Mesodermal cell (in vitro differentiated cells): ENCODE measurements around the gene HSPB6.

Source experiments
- H3K27ac ChIP-seq: 2 replicates; pipeline ENCODE4 v1.7.0; 2013; ENCODE audit warnings: mild to moderate bottlenecking, low read depth, low read length, moderate library complexity; ENCODE audit not compliant: severe bottlenecking
- H3K36me3 ChIP-seq: 2 replicates; pipeline ENCODE4 v1.7.1; 2013; ENCODE audit warnings: mild to moderate bottlenecking, low read length, moderate library complexity; ENCODE audit not compliant: control insufficient read depth, insufficient read depth
- H3K4me1 ChIP-seq: one replicate; pipeline ENCODE4 v1.7.1; 2013; ENCODE audit warnings: mild to moderate bottlenecking, low read length; ENCODE audit not compliant: insufficient read depth, control insufficient read depth, poor library complexity, severe bottlenecking
- H3K4me3 ChIP-seq: 2 replicates; pipeline ENCODE4 v1.7.0; 2013; ENCODE audit warnings: low read length, control low read depth, mild to moderate bottlenecking; ENCODE audit not compliant: insufficient read depth, poor library complexity, severe bottlenecking; ENCODE audit errors: extremely low read depth
- H3K9me3 ChIP-seq: 2 replicates; pipeline ENCODE4 v1.7.1; 2013; ENCODE audit warnings: mild to moderate bottlenecking, low read length, moderate library complexity; ENCODE audit not compliant: control insufficient read depth
- WGBS, 2 experiments: methylation state at CpG; one replicate each; pipeline ENCODE4 v1.1.5; 2013; ENCODE audit warnings: missing lambda C conversion rate in 2 of 2; ENCODE audit not compliant: insufficient coverage in 2 of 2; 5-methylcytosine and 5-hydroxymethylcytosine counted together

Gene HSPB6

GRCh38 chr19:35742121-35742724, 14.6 kb downstream of the HSPB6 start, which contains the start of gene IGFLR1:
TSS of gene IGFLR1 (minus strand) at chr19:35742452. CDS start at chr19:35741180, 1,272 bp downstream.
- Histone ChIP-seq H3K36me3 (peaks cover 34% of the 10 kb centered on the region), H3K9me3 (no peaks in the 10 kb centered on the region), H3K4me3 (peak within 1 kb of the TSS; percentile 56), H3K4me1 (peaks cover 19% of the 10 kb centered on the region), H3K27ac (peak within 1 kb of the TSS; percentile 10)
- WGBS, 2 experiments, result 93 to 96% methylated on average over 7 to 9 of the region's 9 CpGs

DNA sequence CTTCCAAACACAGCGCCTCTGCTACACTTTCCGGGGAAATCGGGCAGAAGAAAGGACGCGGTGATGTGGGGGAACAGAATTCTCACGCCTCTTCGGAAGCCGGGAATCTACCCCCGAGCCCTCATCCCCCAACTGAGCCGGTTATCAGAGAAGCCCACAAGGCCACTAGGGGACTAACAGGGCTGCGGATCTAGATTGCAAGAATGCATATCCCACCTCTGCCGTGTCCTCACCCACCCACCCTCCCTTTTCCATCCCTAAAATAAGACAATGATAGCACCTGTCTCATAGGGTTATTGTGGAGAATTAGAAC, 15.7 kb downstream of the HSPB6 start:
- 0 to 4% methylated on average over 4 to 5 of the region's 12 CpGs for WGBS, 2 experiments
- Histone ChIP-seq H3K4me3 (peak overlapping the region; percentile 56), H3K27ac (peak overlapping the region; percentile 89), H3K9me3 (no peaks in the 10 kb centered on the region), H3K4me1 (peaks cover 13% of the 10 kb centered on the region), H3K36me3 (peaks cover 42% of the 10 kb centered on the region)

GRCh38 chr19:35740423-35741202, 16.2 kb downstream of the HSPB6 start:
- H3K4me3 ChIP-seq, result peak overlapping the region; percentile 56
- 0% methylated on average over 54 to 62 of the region's 63 CpGs for WGBS, 2 experiments
- peaks cover 12% of the 10 kb centered on the region for H3K4me1 ChIP-seq
- H3K27ac ChIP-seq, result peak overlapping the region; percentile 89
- H3K36me3 ChIP-seq, result peaks cover 46% of the 10 kb centered on the region
- no peaks in the 10 kb centered on the region for H3K9me3 ChIP-seq

DNA sequence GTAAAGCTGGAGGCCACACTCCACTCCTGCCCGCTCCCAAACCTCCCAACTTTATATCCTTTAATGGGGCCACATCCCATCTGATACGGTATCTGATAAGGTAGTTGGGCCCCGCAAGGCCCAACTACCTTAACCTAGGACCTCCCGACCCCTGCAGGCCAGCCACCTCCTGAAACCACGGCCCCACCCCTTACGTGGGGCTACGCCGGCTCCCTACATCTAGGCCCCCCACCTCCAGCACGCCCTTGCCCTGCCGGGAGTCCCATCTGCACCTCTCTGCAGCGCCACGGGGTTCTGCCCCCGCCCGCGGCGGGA, 16.8 kb downstream of the HSPB6 start:
- H3K4me1 ChIP-seq, result peaks cover 12% of the 10 kb centered on the region
- peaks cover 52% of the 10 kb centered on the region for H3K36me3 ChIP-seq
- 5 to 13% methylated on average over 11 to 14 of the region's 16 CpGs for WGBS, 2 experiments
- H3K27ac ChIP-seq, result no peak overlapping the region
- peak overlapping the region; percentile 56 for H3K4me3 ChIP-seq
- H3K9me3 ChIP-seq, result no peaks in the 10 kb centered on the region

- Histone ChIP-seq H3K9me3 (no peaks in the 10 kb centered on the region), H3K36me3 (peaks cover 58% of the 10 kb centered on the region), H3K27ac (no peak overlapping the region), H3K4me1 (peaks cover 12% of the 10 kb centered on the region), H3K4me3 (peak overlapping the region; percentile 56)
- 91% methylated on average over 22 to 26 of the region's 29 CpGs for WGBS, 2 experiments
These were observed 17.3 kb downstream of the HSPB6 start for GRCh38 chr19:35739275-35740107.

DNA sequence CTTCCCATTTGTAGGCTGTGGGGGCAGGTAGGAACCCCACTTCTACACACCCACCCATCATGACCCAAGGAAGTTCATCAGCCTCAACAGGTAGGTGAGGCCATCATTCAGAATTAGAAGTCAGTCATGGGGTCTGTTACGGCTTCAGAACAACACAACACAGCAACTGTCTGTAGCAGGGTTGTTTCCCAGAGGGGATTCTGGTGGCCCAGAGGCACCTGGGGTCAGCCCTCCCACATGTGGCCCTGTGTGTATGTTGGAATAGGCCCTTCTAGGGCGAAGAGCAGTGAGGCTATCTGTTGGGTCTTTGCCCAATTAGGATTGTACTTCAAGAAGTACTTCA, 18.0 kb downstream of the HSPB6 start:
- Histone ChIP-seq H3K36me3 (peaks cover 62% of the 10 kb centered on the region), H3K27ac (no peak overlapping the region), H3K4me1 (peaks cover 12% of the 10 kb centered on the region), H3K4me3 (no peak overlapping the region), H3K9me3 (no peaks in the 10 kb centered on the region)
- 93 to 100% methylated on average over 2 of the region's 2 CpGs for WGBS, 2 experiments

- no peak overlapping the region for H3K4me3 ChIP-seq
- no peak overlapping the region for H3K27ac ChIP-seq
- peaks cover 12% of the 10 kb centered on the region for H3K4me1 ChIP-seq
- H3K9me3 ChIP-seq, result no peaks in the 10 kb centered on the region
- WGBS, 2 experiments, result 95 to 98% methylated on average over 28 to 34 of the region's 37 CpGs
- H3K36me3 ChIP-seq, result peaks cover 66% of the 10 kb centered on the region
These were observed 18.6 kb downstream of the HSPB6 start for GRCh38 chr19:35738021-35738886.

- Histone ChIP-seq H3K9me3 (no peaks in the 10 kb centered on the region), H3K27ac (no peak overlapping the region), H3K4me1 (peaks cover 12% of the 10 kb centered on the region), H3K4me3 (no peak overlapping the region), H3K36me3 (peaks cover 70% of the 10 kb centered on the region)
- 96 to 97% methylated on average over 10 to 20 of the region's 22 CpGs for WGBS, 2 experiments
These were observed 19.6 kb downstream of the HSPB6 start for GRCh38 chr19:35736913-35737886.

- Histone ChIP-seq H3K36me3 (peaks cover 92% of the 10 kb centered on the region), H3K4me3 (no peak overlapping the region), H3K27ac (no peak overlapping the region), H3K4me1 (peaks cover 8% of the 10 kb centered on the region), H3K9me3 (no peaks in the 10 kb centered on the region)
- 91 to 97% methylated on average over 5 of the region's 5 CpGs for WGBS, 2 experiments
These were observed 21.9 kb downstream of the HSPB6 start for GRCh38 chr19:35734889-35735288.
